HG03135 (cell line): ENCODE results near the gene OS9.

Source experiments
- ATAC-seq: cut with Tn5 transposase; IDR thresholded peaks from one replicate; pipeline ENCODE4 v1.9.1; 2021; ENCODE audit warnings: mild to moderate bottlenecking, moderate library complexity; ENCODE audit not compliant: unreplicated experiment

Gene OS9

DNA sequence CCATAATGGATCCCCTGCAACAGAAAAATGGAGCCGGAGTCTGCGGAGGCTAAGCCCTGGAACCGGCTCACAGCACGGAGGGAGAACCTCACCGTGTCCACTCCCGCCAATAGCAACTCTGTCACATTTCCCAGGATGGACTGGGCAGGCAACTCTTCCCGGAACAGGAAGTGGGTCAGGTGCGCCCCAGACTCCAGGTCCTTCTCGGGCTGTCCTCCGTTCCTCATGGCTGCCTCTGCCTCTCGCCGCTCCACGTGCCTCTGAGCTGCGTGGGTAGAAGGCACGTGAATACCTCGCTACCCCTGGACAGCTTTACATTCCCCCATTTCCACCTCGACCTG is 70.7 kb downstream of the OS9 start:
- no peak for ATAC-seq

- no peak for ATAC-seq
Observed at GRCh38 chr12:57765003-57765697, 71.2 kb downstream of the OS9 start.

GRCh38 chr12:57765698-57766463 is 71.9 kb downstream of the OS9 start:
- ATAC-seq: no peak

- ATAC-seq: no peak
Observed at GRCh38 chr12:57766464-57767304, 72.8 kb downstream of the OS9 start, which contains the start of gene CYP27B1. Gene CYP27B1, minus strand, starts transcription at chr12:57767078. Its CDS starts 37 bp downstream, at chr12:57767041.

GRCh38 chr12:57767305-57767698 is 73.4 kb downstream of the OS9 start:
- ATAC-seq: no peak

- no peak for ATAC-seq
Observed at GRCh38 chr12:57767876-57768275, 73.9 kb downstream of the OS9 start.

DNA sequence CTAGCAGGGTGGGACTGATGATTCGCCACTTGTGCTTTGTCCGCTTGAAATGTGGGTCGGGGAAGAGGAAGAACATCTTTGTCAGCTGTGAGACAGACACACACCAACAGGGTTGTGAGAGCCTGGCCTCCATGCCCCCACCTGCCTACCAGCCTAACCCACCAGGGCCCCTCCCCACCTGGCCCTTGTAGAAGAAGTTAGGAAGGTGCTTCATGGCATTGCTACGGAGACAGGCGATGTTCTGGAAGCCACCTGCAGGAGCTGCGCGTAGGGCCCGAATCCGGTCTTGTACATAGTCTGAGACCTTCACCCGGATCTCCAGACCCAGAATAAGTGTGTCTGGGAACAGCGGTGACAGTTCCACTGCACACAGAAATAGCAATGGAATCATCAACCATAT is 75.7 kb downstream of the OS9 start:
- no peak for ATAC-seq

GRCh38 chr12:57770734-57771133 is 76.8 kb downstream of the OS9 start:
- no peak for ATAC-seq
